Trophoblast cell (in vitro differentiated cells and primary cell): ENCODE results near the gene CDKN2AIP.

Experiments
- DNase-seq, 2 donors: peaks; one replicate each; pipeline ENCODE4 v3.0.0-alpha.2; 2016
- H2AFZ ChIP-seq: 2 replicates; pipeline ENCODE4 v1.6.1; 2013; ENCODE audit warnings: low read length, moderate library complexity, mild to moderate bottlenecking; ENCODE audit not compliant: insufficient read depth, poor library complexity
- H2AK5ac ChIP-seq: 2 replicates; pipeline ENCODE4 v1.6.1; 2013; ENCODE audit warnings: mild to moderate bottlenecking, low read length
- H2BK120ac ChIP-seq: 2 replicates; pipeline ENCODE4 v1.6.1; 2013; ENCODE audit warnings: low read length, mild to moderate bottlenecking, moderate library complexity; ENCODE audit not compliant: insufficient read depth, poor library complexity
- H2BK12ac ChIP-seq: 2 replicates; pipeline ENCODE4 v1.6.1; 2013; ENCODE audit warnings: mild to moderate bottlenecking, low read length, moderate library complexity
- H2BK5ac ChIP-seq: 2 replicates; pipeline ENCODE4 v1.6.1; 2013; ENCODE audit warnings: low read length, low read depth, moderate library complexity, mild to moderate bottlenecking; ENCODE audit not compliant: poor library complexity
- H3K14ac ChIP-seq: 2 replicates; pipeline ENCODE4 v1.6.1; 2013; ENCODE audit warnings: mild to moderate bottlenecking, low read length
- H3K18ac ChIP-seq: 2 replicates; pipeline ENCODE4 v1.6.1; 2013; ENCODE audit warnings: mild to moderate bottlenecking, low read length
- H3K23ac ChIP-seq: 2 replicates; pipeline ENCODE4 v1.6.1; 2013; ENCODE audit warnings: low read length
- H3K27ac ChIP-seq: 2 replicates; pipeline ENCODE4 v1.5.1; 2013; ENCODE audit warnings: low read depth, mild to moderate bottlenecking, inconsistent platforms, low read length, moderate library complexity
- H3K27me3 ChIP-seq: 2 replicates; pipeline ENCODE4 v1.6.1; 2013; ENCODE audit warnings: inconsistent platforms, mild to moderate bottlenecking, low read length, moderate library complexity; ENCODE audit not compliant: insufficient read depth
- H3K36me3 ChIP-seq, 2 experiments: 1 replicate in 1 of 2; 2 replicates in 1 of 2; pipeline ENCODE4 v1.6.1; 2013; ENCODE audit warnings: low read length in 2 of 2, mild to moderate bottlenecking in 2 of 2, moderate library complexity in 1 of 2; ENCODE audit not compliant: insufficient read depth in 2 of 2, control insufficient read depth in 1 of 2
- H3K4ac ChIP-seq: 2 replicates; pipeline ENCODE4 v1.6.1; 2013; ENCODE audit warnings: low read depth, mild to moderate bottlenecking, low read length, moderate library complexity
- H3K4me1 ChIP-seq, 2 experiments: 1 replicate in 1 of 2; 2 replicates in 1 of 2; pipeline ENCODE4 v1.6.1; 2013; ENCODE audit warnings: low read length in 2 of 2, mild to moderate bottlenecking in 2 of 2, moderate library complexity in 1 of 2; ENCODE audit not compliant: insufficient read depth in 2 of 2, control insufficient read depth in 1 of 2
- H3K4me2 ChIP-seq: 2 replicates; pipeline ENCODE4 v1.6.1; 2013; ENCODE audit warnings: inconsistent platforms, mild to moderate bottlenecking, low read length, moderate library complexity
- H3K4me3 ChIP-seq: 2 replicates; pipeline ENCODE4 v1.5.1; 2013; ENCODE audit warnings: mild to moderate bottlenecking, low read depth, low read length, inconsistent platforms
- H3K79me1 ChIP-seq: one replicate; pipeline ENCODE4 v1.6.1; 2013; ENCODE audit warnings: low read length
- H3K79me2 ChIP-seq: 2 replicates; pipeline ENCODE4 v1.6.1; 2013; ENCODE audit warnings: low read length, mild to moderate bottlenecking; ENCODE audit not compliant: control insufficient read depth, insufficient read depth, poor library complexity
- H3K9ac ChIP-seq: 2 replicates; pipeline ENCODE4 v1.6.1; 2013; ENCODE audit warnings: mild to moderate bottlenecking, low read length
- H3K9me3 ChIP-seq: 2 replicates; pipeline ENCODE4 v1.6.1; 2013; ENCODE audit warnings: low read depth, mild to moderate bottlenecking, control low read depth, inconsistent platforms, low read length; ENCODE audit not compliant: insufficient read depth
- H4K12ac ChIP-seq: 2 replicates; pipeline ENCODE4 v1.6.1; 2013; ENCODE audit warnings: low read depth, mild to moderate bottlenecking, low read length, moderate library complexity
- H4K8ac ChIP-seq: 2 replicates; pipeline ENCODE4 v1.6.1; 2013; ENCODE audit warnings: low read depth, mild to moderate bottlenecking, low read length, moderate library complexity
- H4K91ac ChIP-seq: one replicate; pipeline ENCODE4 v1.6.1; 2013; ENCODE audit warnings: low read depth, mild to moderate bottlenecking, low read length, moderate library complexity
- WGBS: extraction: QIAGEN DNeasy Blood & Tissue Kit; methylation state at CpG from one replicate; pipeline ENCODE4 v1.1.7; 2013; ENCODE audit warnings: missing lambda C conversion rate; ENCODE audit not compliant: insufficient read length, insufficient coverage; ENCODE audit errors: extremely low coverage; 5-methylcytosine and 5-hydroxymethylcytosine counted together

Gene CDKN2AIP

DNA sequence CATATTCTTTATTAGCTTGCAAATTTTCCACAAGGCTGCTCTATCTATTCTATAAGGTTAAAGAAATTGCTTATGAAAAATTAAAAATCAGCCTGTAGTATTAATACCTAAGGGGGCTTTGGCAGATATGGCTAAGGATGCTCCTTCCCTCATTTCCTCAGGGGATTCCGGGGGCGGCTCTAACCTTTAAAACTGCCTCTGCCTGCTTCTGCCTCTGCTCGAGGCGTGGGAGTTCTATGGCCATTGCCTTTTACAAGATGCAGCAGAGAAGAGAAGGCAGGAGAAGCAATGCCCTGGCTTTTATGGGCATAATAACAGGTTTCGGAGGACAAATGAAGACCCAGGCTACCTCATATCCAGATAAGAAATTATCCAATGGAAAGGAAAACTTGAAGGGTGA is 8.6 kb upstream of the CDKN2AIP start:
- no CpG with 5 or more reads among the region's 5 CpGs for WGBS
- Histone ChIP-seq H3K27me3 (no peaks in the 10 kb centered on the region), H3K9ac (no peak overlapping the region), H3K14ac (no peak overlapping the region), H4K12ac (no peak overlapping the region), H4K91ac (no peak overlapping the region), H3K36me3 (no peaks in the 10 kb centered on the region), H3K4me3 (no peak overlapping the region), H3K79me1 (no peaks in the 10 kb centered on the region), H3K79me2 (no peaks in the 10 kb centered on the region), H3K4me1 (peaks cover 5% of the 10 kb centered on the region in 2 experiments), H2BK120ac (no peak overlapping the region), H3K18ac (no peak overlapping the region), H2BK12ac (no peak overlapping the region), H2BK5ac (no peak overlapping the region), H3K9me3 (no peaks in the 10 kb centered on the region), H2AK5ac (no peak overlapping the region), H3K4ac (no peak overlapping the region), H3K27ac (no peak overlapping the region), H2AFZ (no peak overlapping the region), H4K8ac (no peak overlapping the region), H3K23ac (no peak overlapping the region), H3K4me2 (no peak overlapping the region)
- no peak for DNase-seq

DNA sequence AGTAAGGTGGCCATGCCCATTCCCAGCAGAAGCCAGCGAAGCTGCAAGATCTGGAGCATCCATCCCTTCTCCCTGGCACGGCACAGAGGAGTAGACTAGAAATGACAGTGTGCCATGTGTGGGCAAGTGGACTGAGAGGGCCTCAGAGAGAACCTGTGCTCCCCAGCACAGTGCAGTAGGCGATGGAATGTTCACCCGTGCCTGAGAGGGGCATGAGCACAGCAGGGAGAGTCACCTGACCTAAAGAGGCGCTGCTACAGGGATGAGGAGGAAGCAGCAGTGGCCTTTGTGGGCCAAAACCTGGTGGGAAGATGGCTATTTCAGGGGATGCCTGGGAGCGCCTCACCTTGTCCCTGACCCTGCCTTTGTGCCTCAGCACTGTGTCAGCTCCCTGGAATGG is 8.0 kb upstream of the CDKN2AIP start:
- Histone ChIP-seq H4K12ac (no peak overlapping the region), H3K9ac (no peak overlapping the region), H3K18ac (no peak overlapping the region), H3K4ac (no peak overlapping the region), H2BK12ac (no peak overlapping the region), H3K14ac (no peak overlapping the region), H3K4me2 (no peak overlapping the region), H3K9me3 (no peaks in the 10 kb centered on the region), H2BK120ac (no peak overlapping the region), H3K27ac (no peak overlapping the region), H3K23ac (no peak overlapping the region), H4K91ac (no peak overlapping the region), H3K79me2 (no peaks in the 10 kb centered on the region), H3K79me1 (no peaks in the 10 kb centered on the region), H3K4me3 (no peak overlapping the region), H2BK5ac (no peak overlapping the region), H3K27me3 (no peaks in the 10 kb centered on the region), H4K8ac (no peak overlapping the region), H3K36me3 (no peaks in the 10 kb centered on the region), H2AFZ (no peak overlapping the region), H3K4me1 (peaks cover 6% of the 10 kb centered on the region in 2 experiments), H2AK5ac (no peak overlapping the region)
- DNase-seq, result no peak
- no CpG with 5 or more reads among the region's 6 CpGs for WGBS

DNA sequence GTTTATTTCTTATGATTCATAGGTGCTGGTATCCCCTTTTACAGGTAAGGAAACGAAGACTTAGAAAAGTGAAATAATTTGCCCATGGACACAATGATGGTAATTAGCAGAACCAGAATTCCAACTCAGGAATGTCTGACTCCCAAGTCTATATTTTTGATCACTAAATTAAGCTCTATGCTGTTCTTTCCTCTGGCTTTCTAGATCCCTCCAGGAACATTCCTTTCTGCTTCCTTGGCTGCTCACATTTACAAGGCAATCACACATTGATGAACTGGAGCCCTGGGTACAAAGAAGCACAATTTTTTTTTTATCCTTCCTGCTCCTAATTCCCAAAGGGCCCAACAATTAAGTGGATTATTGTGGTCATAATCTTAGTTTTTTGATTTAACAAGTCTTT is 7.0 kb upstream of the CDKN2AIP start:
- no peak overlapping the region for H4K12ac ChIP-seq
- no peak overlapping the region for H2AFZ ChIP-seq
- H2AK5ac ChIP-seq, result no peak overlapping the region
- H3K23ac ChIP-seq, result no peak overlapping the region
- DNase-seq, result peak in 1 of 2 donors; percentile 18
- H3K4me2 ChIP-seq, result no peak overlapping the region
- H2BK120ac ChIP-seq, result no peak overlapping the region
- peaks cover 9% of the 10 kb centered on the region in 2 experiments for H3K4me1 ChIP-seq
- no peak overlapping the region for H3K4me3 ChIP-seq
- H3K14ac ChIP-seq, result no peak overlapping the region
- H2BK12ac ChIP-seq, result no peak overlapping the region
- H3K9me3 ChIP-seq, result no peaks in the 10 kb centered on the region
- no peak overlapping the region for H3K9ac ChIP-seq
- no peak overlapping the region for H4K91ac ChIP-seq
- no peaks in the 10 kb centered on the region for H3K79me2 ChIP-seq
- H3K36me3 ChIP-seq, result no peaks in the 10 kb centered on the region
- WGBS, result no CpG with 5 or more reads among the region's 1 CpG
- no peak overlapping the region for H3K27ac ChIP-seq
- no peaks in the 10 kb centered on the region for H3K27me3 ChIP-seq
- H4K8ac ChIP-seq, result no peak overlapping the region
- H3K79me1 ChIP-seq, result peaks cover 2% of the 10 kb centered on the region
- H3K18ac ChIP-seq, result no peak overlapping the region
- H2BK5ac ChIP-seq, result no peak overlapping the region
- no peak overlapping the region for H3K4ac ChIP-seq

DNA sequence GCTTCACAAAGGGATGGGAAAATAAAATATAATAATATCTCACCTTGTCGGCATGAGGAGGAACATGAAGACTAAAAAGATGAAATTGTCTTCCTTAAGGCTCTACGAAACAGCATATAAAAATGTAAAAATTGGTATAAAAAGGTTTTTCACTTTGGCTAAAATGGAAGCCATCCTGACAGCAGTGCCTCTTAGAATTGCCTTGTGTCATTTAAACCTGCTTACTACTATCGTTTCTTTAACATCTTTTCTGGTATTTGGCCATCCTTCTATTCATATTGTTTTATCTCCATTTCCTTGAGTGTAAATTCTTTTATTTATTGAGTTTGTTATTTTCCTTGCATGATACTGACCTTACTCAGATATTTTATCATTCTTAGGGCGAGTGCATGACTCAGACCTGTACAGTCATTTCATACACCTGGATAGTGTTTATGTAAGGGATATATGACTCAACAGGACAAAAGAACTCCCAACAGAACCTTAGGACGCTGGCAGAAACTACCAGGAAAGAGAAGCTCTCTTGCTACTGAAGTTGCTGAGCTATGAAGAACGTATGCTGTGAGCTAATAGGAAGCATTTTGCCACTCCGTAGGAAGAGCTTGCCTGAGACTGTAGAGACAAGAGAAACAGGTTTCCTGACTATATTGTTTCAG is 5.8 kb upstream of the CDKN2AIP start:
- WGBS, result no CpG with 5 or more reads among the region's 7 CpGs
- Histone ChIP-seq H3K14ac (no peak overlapping the region), H4K8ac (no peak overlapping the region)

More for the DNA sequence above, 5.8 kb upstream of the CDKN2AIP start:
- Histone ChIP-seq H2AFZ (no peak overlapping the region), H3K79me2 (peaks cover under 1% of the 10 kb centered on the region), H3K23ac (no peak overlapping the region), H2BK120ac (no peak overlapping the region), H3K79me1 (peaks cover 3% of the 10 kb centered on the region), H3K4ac (no peak overlapping the region), H2BK12ac (no peak overlapping the region), H3K9me3 (no peaks in the 10 kb centered on the region), H3K18ac (no peak overlapping the region), H4K12ac (no peak overlapping the region), H3K27ac (peak overlapping the region; percentile 30), H3K36me3 (no peaks in the 10 kb centered on the region), H3K4me3 (no peak overlapping the region), H3K9ac (no peak overlapping the region), H2BK5ac (no peak overlapping the region), H2AK5ac (no peak overlapping the region), H3K4me2 (no peak overlapping the region), H3K4me1 (peaks cover 9% of the 10 kb centered on the region in 2 experiments), H3K27me3 (no peaks in the 10 kb centered on the region), H4K91ac (no peak overlapping the region)
- peak; percentile 78 to 89 for DNase-seq
